Calu3 (cell line): Measurements from ENCODE around the gene DIAPH2. TPM values are rescaled to one million over a fixed set of nuclear protein-coding genes. Genes with fewer than 3 reads are reported as not detected.

Experiments used
- BruUV-seq: library from RNA; stranded (reverse); fragments of 400-500 nt; replicated peaks from 2 replicates; lab custom pipeline; 2021; lab: Mats Ljungman, UMichigan
- CTCF ChIA-PET: fragments of 300-600 bp; sonication (Branson Sonifier 250); formaldehyde crosslinking; loops from one replicate; lab custom pipeline; 2022; ENCODE audit warnings: antibody characterized with exemption; lab: Charles Lee
- DNase-seq: peaks from one replicate; pipeline ENCODE4 v3.0.0; 2022
- H3K27ac Mint-ChIP-seq: one replicate; pipeline ENCODE4 v1.8.0; 2022; ENCODE audit warnings: mixed read lengths; ENCODE audit not compliant: unreplicated experiment
- H3K27me3 Mint-ChIP-seq: one replicate; pipeline ENCODE4 v1.8.0; 2022; ENCODE audit warnings: mixed read lengths; ENCODE audit not compliant: unreplicated experiment
- H3K36me3 Mint-ChIP-seq: one replicate; pipeline ENCODE4 v1.8.0; 2022; ENCODE audit warnings: mild to moderate bottlenecking, moderate library complexity, mixed read lengths; ENCODE audit not compliant: insufficient read depth, unreplicated experiment
- H3K4me1 Mint-ChIP-seq: one replicate; pipeline ENCODE4 v1.8.0; 2022; ENCODE audit warnings: mild to moderate bottlenecking, low read depth, mixed read lengths; ENCODE audit not compliant: unreplicated experiment
- H3K4me3 Mint-ChIP-seq: one replicate; pipeline ENCODE4 v1.8.0; 2022; ENCODE audit warnings: mild to moderate bottlenecking, low read depth, moderate library complexity, mixed read lengths; ENCODE audit not compliant: unreplicated experiment
- H3K9me3 Mint-ChIP-seq: one replicate; pipeline ENCODE4 v1.8.0; 2022; ENCODE audit warnings: low read depth, mixed read lengths; ENCODE audit not compliant: unreplicated experiment
- CTCF ChIP-seq: fragments of 200-600 bp; IDR thresholded peaks from one replicate; pipeline ENCODE4 v1.8.0; 2022; ENCODE audit warnings: antibody characterized with exemption; ENCODE audit not compliant: unreplicated experiment
- intact Hi-C: fragments of 100-400 bp; cut with micrococcal nuclease; formaldehyde crosslinking; loops from one replicate; pipeline ENCODE4 v1.10.0; 2022; ENCODE audit not compliant: unreplicated experiment
- total RNA-seq: library from RNA; stranded (reverse); gene quantifications from 2 replicates; pipeline ENCODE4 v1.2.3, GENCODE V29; 2022

Gene DIAPH2
- total RNA-seq, 1 experiment from 2014 or later: 24.2 TPM

GRCh38 chrX:96774116-96774515, 89.5 kb downstream of the DIAPH2 start:
- no peaks in the 10 kb centered on the region for H3K4me1 Mint-ChIP-seq
- CTCF ChIA-PET: no interaction called here
- H3K27me3 Mint-ChIP-seq: no peaks in the 10 kb centered on the region
- no TSS peak for BruUV-seq
- no peak for DNase-seq
- H3K36me3 Mint-ChIP-seq: no peaks in the 10 kb centered on the region
- H3K9me3 Mint-ChIP-seq: no peaks in the 10 kb centered on the region
- H3K4me3 Mint-ChIP-seq: no peak overlapping the region
- intact Hi-C loops: loop anchor here (5.0 to 10.0 kb wide), 2 partner anchors 221 to 243 kb away; no protein-coding TSS in a partner anchor
- H3K27ac Mint-ChIP-seq: no peak overlapping the region
- TF ChIP-seq CTCF: no peak

GRCh38 chrX:96776966-96777365, 92.3 kb downstream of the DIAPH2 start:
- H3K36me3 Mint-ChIP-seq: no peaks in the 10 kb centered on the region
- no peak for TF ChIP-seq CTCF
- H3K9me3 Mint-ChIP-seq: no peaks in the 10 kb centered on the region
- no peaks in the 10 kb centered on the region for H3K4me1 Mint-ChIP-seq
- no TSS peak for BruUV-seq
- H3K4me3 Mint-ChIP-seq: no peak overlapping the region
- intact Hi-C loops: loop anchor here (10.0 kb wide), 1 partner anchor 218 kb away; no protein-coding TSS in a partner anchor
- CTCF ChIA-PET: no interaction called here
- no peak for DNase-seq
- no peaks in the 10 kb centered on the region for H3K27me3 Mint-ChIP-seq
- H3K27ac Mint-ChIP-seq: no peak overlapping the region

- Mint-ChIP-seq H3K9me3 (no peaks in the 10 kb centered on the region), H3K27me3 (no peaks in the 10 kb centered on the region), H3K4me1 (no peaks in the 10 kb centered on the region), H3K27ac (no peak overlapping the region), H3K36me3 (no peaks in the 10 kb centered on the region), H3K4me3 (no peak overlapping the region)
- CTCF ChIA-PET: interaction anchor here (0.7 kb wide), 1 partner anchor 29 kb away, joined by 3 read pairs; no protein-coding TSS in a partner anchor
- DNase-seq: no peak
- no peak for TF ChIP-seq CTCF
- no TSS peak for BruUV-seq
- intact Hi-C loops: no loop called here
Measured at GRCh38 chrX:96791559-96791958, 106.9 kb downstream of the DIAPH2 start.

GRCh38 chrX:96792047-96792446, 107.4 kb downstream of the DIAPH2 start:
- no peaks in the 10 kb centered on the region for H3K9me3 Mint-ChIP-seq
- no TSS peak for BruUV-seq
- CTCF ChIA-PET: interaction anchor here (0.7 kb wide), 1 partner anchor 29 kb away, joined by 3 read pairs; no protein-coding TSS in a partner anchor
- H3K4me3 Mint-ChIP-seq: no peak overlapping the region
- TF ChIP-seq CTCF: no peak
- intact Hi-C loops: no loop called here
- no peaks in the 10 kb centered on the region for H3K4me1 Mint-ChIP-seq
- H3K27ac Mint-ChIP-seq: no peak overlapping the region
- no peaks in the 10 kb centered on the region for H3K27me3 Mint-ChIP-seq
- H3K36me3 Mint-ChIP-seq: no peaks in the 10 kb centered on the region
- DNase-seq: no peak
